ENCODE measurements around the gene PTGER3.

DNA sequence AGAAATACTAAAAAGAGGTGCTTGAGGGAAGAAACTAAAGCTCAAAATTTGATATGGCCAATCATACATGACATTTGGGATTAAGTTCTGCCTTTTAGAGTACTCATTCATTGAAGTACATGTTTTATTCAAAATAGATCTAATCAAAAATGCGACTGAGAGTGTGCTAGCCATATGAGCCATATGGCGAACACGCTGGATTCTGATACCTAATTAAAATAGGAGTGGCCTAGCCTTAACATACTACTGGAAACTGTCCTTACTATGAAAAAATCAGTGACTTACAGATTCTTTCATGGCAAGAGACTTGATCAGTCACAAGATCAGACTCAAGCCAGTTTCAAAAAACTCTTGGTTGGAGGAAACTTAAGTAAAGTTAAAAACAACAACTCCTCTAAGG lies 73.9 kb downstream of the PTGER3 start:
- TF ChIP-seq, protein P1, sequence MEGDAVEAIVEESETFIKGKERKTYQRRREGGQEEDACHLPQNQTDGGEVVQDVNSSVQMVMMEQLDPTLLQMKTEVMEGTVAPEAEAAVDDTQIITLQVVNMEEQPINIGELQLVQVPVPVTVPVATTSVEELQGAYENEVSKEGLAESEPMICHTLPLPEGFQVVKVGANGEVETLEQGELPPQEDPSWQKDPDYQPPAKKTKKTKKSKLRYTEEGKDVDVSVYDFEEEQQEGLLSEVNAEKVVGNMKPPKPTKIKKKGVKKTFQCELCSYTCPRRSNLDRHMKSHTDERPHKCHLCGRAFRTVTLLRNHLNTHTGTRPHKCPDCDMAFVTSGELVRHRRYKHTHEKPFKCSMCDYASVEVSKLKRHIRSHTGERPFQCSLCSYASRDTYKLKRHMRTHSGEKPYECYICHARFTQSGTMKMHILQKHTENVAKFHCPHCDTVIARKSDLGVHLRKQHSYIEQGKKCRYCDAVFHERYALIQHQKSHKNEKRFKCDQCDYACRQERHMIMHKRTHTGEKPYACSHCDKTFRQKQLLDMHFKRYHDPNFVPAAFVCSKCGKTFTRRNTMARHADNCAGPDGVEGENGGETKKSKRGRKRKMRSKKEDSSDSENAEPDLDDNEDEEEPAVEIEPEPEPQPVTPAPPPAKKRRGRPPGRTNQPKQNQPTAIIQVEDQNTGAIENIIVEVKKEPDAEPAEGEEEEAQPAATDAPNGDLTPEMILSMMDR (IDR thresholded peaks at IDR 0.05; ENCODE audit: low read depth, low read length), result no peak
- TF ChIP-seq POLR2A (IDR thresholded peaks at IDR 0.05; ENCODE audit: extremely low read depth, insufficient read length) (no peak), MYC (IDR thresholded peaks at IDR 0.05; ENCODE audit: low read depth, low read length) (no peak)
